ENCODE results near the gene FOXD1. TPM values are rescaled to one million over a fixed set of nuclear protein-coding genes. Genes with fewer than 3 reads are reported as not detected.
A peak's percentile ranks its signal among the peaks of the same experiment; 100 is the strongest.

FOXD1 gene
- total and polyA plus RNA-seq, 9 of the 15 experiments (the other 6 are each of a cell fraction or from before 2014, with no cell fraction given), result 0.03 to 0.40 (median 0.10) TPM; not detected in 4

- no peaks in the 10 kb centered on the region for H3K36me3 ChIP-seq (ENCODE audit: control insufficient read depth, insufficient read depth, low read length)
- WGBS (ENCODE audit: insufficient coverage, low coverage, missing lambda C conversion rate), result 3% methylated on average over 5 of the region's 5 CpGs
- H3K9me1 ChIP-seq (ENCODE audit: control insufficient read depth, insufficient read depth, low read length), result no peaks in the 10 kb centered on the region
- peaks cover 0 to 14% of the 10 kb centered on the region in 2 experiments; a peak in 2 of 5 replicates for H3K4me1 ChIP-seq (replicated peaks in 1 of 2; ENCODE audit: control insufficient read depth in 2 of 2, insufficient read depth in 2 of 2, low read length in 2 of 2)
- H3K27me3 ChIP-seq (ENCODE audit: control insufficient read depth in 2 of 2, insufficient read depth in 2 of 2, low read length in 2 of 2), result peaks cover 46% of the 10 kb centered on the region in 2 experiments
- peak; percentile 58 for TF ChIP-seq CBX8 (IDR thresholded peaks at IDR 0.05; ENCODE audit: borderline replicate concordance, extremely low read depth, low read depth, low read length, poor library complexity, severe bottlenecking)
- TF ChIP-seq CBX2 (IDR thresholded peaks at IDR 0.05; ENCODE audit: insufficient read depth, low read length, poor library complexity, severe bottlenecking), result peak; percentile 91
- no peak for TF ChIP-seq ZNF592 (IDR thresholded peaks at IDR 0.05)
- TF ChIP-seq BMI1 (IDR thresholded peaks at IDR 0.05; ENCODE audit: low read length), result peak; percentile 2; the same call in 1 of the 2 replicates
- no peak for TF ChIP-seq HNRNPK (IDR thresholded peaks at IDR 0.05; ENCODE audit: low read depth, low read length, poor library complexity, severe bottlenecking)
- in situ Hi-C loops (cut with MboI) (no loop called here), intact Hi-C loops (cut with micrococcal nuclease) (loop anchor here (5.0 kb wide), 1 partner anchor 222 kb away; no protein-coding TSS in a partner anchor)
- FAIRE-seq, result no peak
- H4K20me1 ChIP-seq (replicated peaks; ENCODE audit: control insufficient read depth, insufficient read depth, low read length), result peaks cover 3% of the 10 kb centered on the region; the same call in 1 of the 2 replicates
- no peak overlapping the region for H2AFZ ChIP-seq (ENCODE audit: low read depth, low read length)
- no peaks in the 10 kb centered on the region; the same call in 1 of the 2 replicates for H3K9me3 ChIP-seq (replicated peaks; ENCODE audit: control insufficient read depth, insufficient read depth, low read depth, low read length)
- H3K4me2 ChIP-seq (ENCODE audit: insufficient read depth, low read length), result no peak overlapping the region
- ATAC-seq, result no peak
- BruUV-seq (replicated peaks), result no TSS peak
- H3K79me2 ChIP-seq (ENCODE audit: control insufficient read depth, insufficient read depth, low read length), result no peaks in the 10 kb centered on the region
- no peak overlapping the region for H3K27ac ChIP-seq (ENCODE audit: extremely low read depth, low read depth, low read length)
- ChIA-PET POLR2A (no interaction called here), CTCF (ENCODE audit: low intra/inter-chr PET ratio) (no interaction called here)
- no peak overlapping the region for H3K4me3 ChIP-seq
- DNase-seq (ENCODE audit: extremely low read depth in 1 of 4, low spot score in 3 of 4), result no peak
- H3K9ac ChIP-seq (ENCODE audit: insufficient read depth in 1 of 2, low read depth in 2 of 2, low read length in 2 of 2), result no peak overlapping the region
Measured at GRCh38 chr5:73438645-73439470, 9.7 kb downstream of the FOXD1 start.

All from K562 (cell line).